Large intestine (tissue), 3 donors: Measurements from ENCODE around the gene HOXB8. TPM values are rescaled to one million over a fixed set of nuclear protein-coding genes. Genes with fewer than 3 reads are reported as not detected.

ENCODE experiments used
- DNase-seq, 2 donors: peaks; one replicate each; pipeline versions ENCODE4 v3.0.0 to v3.0.0-alpha.2; 2013
- H3K27ac ChIP-seq: one replicate; pipeline ENCODE4 v1.5.1; 2013; ENCODE audit warnings: low read length
- H3K27me3 ChIP-seq: 2 replicates; pipeline ENCODE4 v1.6.1; 2013; ENCODE audit warnings: low read length; ENCODE audit not compliant: control insufficient read depth, insufficient read depth
- H3K36me3 ChIP-seq: 2 replicates; pipeline ENCODE4 v1.6.1; 2013; ENCODE audit warnings: low read length; ENCODE audit not compliant: control insufficient read depth, insufficient read depth
- H3K4me1 ChIP-seq: one replicate; pipeline ENCODE4 v1.6.1; 2013; ENCODE audit warnings: low read length; ENCODE audit not compliant: control insufficient read depth, insufficient read depth
- H3K4me3 ChIP-seq: one replicate; pipeline ENCODE4 v1.5.1; 2013; ENCODE audit warnings: low read length
- H3K9me3 ChIP-seq: one replicate; pipeline ENCODE4 v1.6.1; 2013; ENCODE audit warnings: mild to moderate bottlenecking, low read depth, low read length, moderate library complexity; ENCODE audit not compliant: control insufficient read depth
- WGBS: methylation state at CpG from one replicate; pipeline ENCODE4 v1.1.5; 2013; ENCODE audit warnings: low lambda C conversion rate; ENCODE audit not compliant: insufficient coverage; 5-methylcytosine and 5-hydroxymethylcytosine counted together
- polyA plus RNA-seq: library from polyadenylated mRNA; unstranded; fragments of 120-200 nt; gene quantifications from one replicate; pipeline ENCODE4 v1.2.1, GENCODE V29; 2013

The HOXB8 gene
- polyA plus RNA-seq, 1 donor = 1.8 TPM

GRCh38 chr17:48593126-48593829 lies 21.8 kb downstream of the HOXB8 start, which contains the start of gene HOXB5:
Gene HOXB5, minus strand, starts transcription at chr17:48593779. Its CDS starts 97 bp downstream, at chr17:48593682.
- DNase-seq = peak in 1 of 2 donors; percentile 10
- H3K4me3 ChIP-seq = peak within 1 kb of the TSS; percentile 45
- peaks cover 99% of the 10 kb centered on the region for H3K27me3 ChIP-seq
- peaks cover 12% of the 10 kb centered on the region for H3K36me3 ChIP-seq
- peaks cover 27% of the 10 kb centered on the region for H3K4me1 ChIP-seq
- WGBS = no CpG with 5 or more reads among the region's 50 CpGs
- peaks cover 19% of the 10 kb centered on the region for H3K9me3 ChIP-seq
- H3K27ac ChIP-seq = peak within 1 kb of the TSS; percentile 85

- H3K27me3 ChIP-seq = peaks cover 98% of the 10 kb centered on the region
- H3K4me1 ChIP-seq = peaks cover 26% of the 10 kb centered on the region
- H3K27ac ChIP-seq = peak overlapping the region; percentile 85
Observed at GRCh38 chr17:48592577-48592976, 22.5 kb downstream of the HOXB8 start.

DNA sequence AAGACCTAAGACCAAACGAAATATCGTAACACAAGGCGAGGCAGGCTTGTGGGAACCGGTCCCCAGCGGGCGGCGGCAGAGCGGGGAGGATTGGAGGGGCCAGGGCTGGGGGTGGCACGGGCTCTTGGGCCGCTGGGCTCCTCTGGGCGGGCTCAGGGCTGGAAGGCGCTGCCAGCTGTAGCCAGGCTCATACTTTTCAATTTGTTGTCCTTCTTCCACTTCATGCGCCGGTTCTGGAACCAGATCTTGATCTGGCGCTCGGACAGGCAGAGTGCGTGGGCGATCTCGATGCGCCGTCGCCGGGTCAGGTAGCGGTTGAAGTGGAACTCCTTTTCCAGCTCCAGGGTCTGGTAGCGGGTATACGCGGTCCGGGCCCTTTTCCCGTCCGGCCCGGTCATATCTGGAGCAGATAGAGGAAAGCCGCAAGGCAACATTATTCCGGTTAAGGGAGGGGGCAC lies 23.0 kb downstream of the HOXB8 start:
- Histone ChIP-seq H3K36me3 (peaks cover 12% of the 10 kb centered on the region), H3K4me3 (peak overlapping the region; percentile 45), H3K27me3 (peaks cover 98% of the 10 kb centered on the region), H3K4me1 (peaks cover 23% of the 10 kb centered on the region), H3K9me3 (peaks cover 11% of the 10 kb centered on the region), H3K27ac (peak overlapping the region; percentile 85)
- no CpG with 5 or more reads among the region's 33 CpGs for WGBS
- no peak for DNase-seq

More at GRCh38 chr17:48592577-48592976, 22.5 kb downstream of the HOXB8 start:
- no peak for DNase-seq
- H3K4me3 ChIP-seq = peak overlapping the region; percentile 45
- no CpG with 5 or more reads among the region's 14 CpGs for WGBS
- H3K9me3 ChIP-seq = peaks cover 14% of the 10 kb centered on the region
- peaks cover 12% of the 10 kb centered on the region for H3K36me3 ChIP-seq

DNA sequence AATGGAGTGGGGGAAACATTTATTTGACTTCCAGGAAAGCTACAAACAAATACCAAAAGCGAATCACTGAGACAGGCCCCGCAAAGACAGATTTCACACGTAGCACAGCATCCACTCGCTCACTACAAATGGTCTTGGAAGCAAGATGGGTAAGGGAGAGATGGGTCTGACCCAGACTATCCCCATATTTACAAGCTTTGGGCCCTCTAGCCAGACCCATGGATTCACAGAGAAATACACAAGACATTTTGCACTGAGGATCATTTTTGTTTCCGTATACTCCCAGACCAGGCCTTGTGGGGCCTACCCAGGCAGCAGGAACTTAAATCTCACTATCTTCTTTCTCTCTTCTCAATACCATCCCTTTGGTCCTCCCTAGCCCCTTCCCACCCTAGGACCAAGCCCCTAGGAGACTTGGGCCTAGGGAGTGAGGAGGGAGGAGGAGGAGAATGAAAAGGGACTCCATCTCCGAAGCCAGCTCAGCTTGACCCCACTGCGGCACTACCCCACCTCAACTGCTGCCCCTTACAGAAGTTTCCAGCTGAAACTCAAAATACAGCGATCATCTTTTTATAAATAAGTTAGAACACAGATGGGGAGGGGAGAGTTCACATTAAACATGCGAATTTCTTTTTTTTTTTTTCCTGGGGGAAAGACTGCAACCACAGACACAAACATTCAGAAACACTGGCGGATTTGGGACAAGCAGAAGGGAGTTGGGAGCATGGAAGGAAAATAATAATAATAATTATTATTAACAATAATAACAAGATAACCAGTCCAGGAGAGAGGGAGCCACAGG lies 23.6 kb downstream of the HOXB8 start:
- H3K4me3 ChIP-seq = peak overlapping the region; percentile 45
- no peak for DNase-seq
- peaks cover 11% of the 10 kb centered on the region for H3K9me3 ChIP-seq
- H3K36me3 ChIP-seq = peaks cover 12% of the 10 kb centered on the region
- H3K4me1 ChIP-seq = peaks cover 26% of the 10 kb centered on the region
- peaks cover 98% of the 10 kb centered on the region for H3K27me3 ChIP-seq
- peak overlapping the region; percentile 85 for H3K27ac ChIP-seq
- WGBS = 43% methylated on average over 1 of the region's 10 CpGs

- DNase-seq = no peak
- Histone ChIP-seq H3K4me1 (peaks cover 32% of the 10 kb centered on the region), H3K27me3 (peaks cover 98% of the 10 kb centered on the region), H3K4me3 (peak overlapping the region; percentile 34), H3K36me3 (peaks cover 12% of the 10 kb centered on the region), H3K9me3 (peaks cover 12% of the 10 kb centered on the region), H3K27ac (peak overlapping the region; percentile 85)
Observed at GRCh38 chr17:48590607-48591161, 24.4 kb downstream of the HOXB8 start.

- no peak for DNase-seq
- no CpG with 5 or more reads among the region's 23 CpGs for WGBS
- H3K9me3 ChIP-seq = peaks cover 12% of the 10 kb centered on the region
- H3K27ac ChIP-seq = peak within 1 kb of the TSS; percentile 85
- H3K4me1 ChIP-seq = peaks cover 32% of the 10 kb centered on the region
- peaks cover 8% of the 10 kb centered on the region for H3K36me3 ChIP-seq
- peaks cover 98% of the 10 kb centered on the region for H3K27me3 ChIP-seq
- peak within 1 kb of the TSS; percentile 34 for H3K4me3 ChIP-seq
Observed at GRCh38 chr17:48589831-48590606, 25.1 kb downstream of the HOXB8 start, which contains the start of gene HOXB3. Gene HOXB3, minus strand, starts transcription at chr17:48590241. Its CDS starts 37,767 bp downstream, at chr17:48552474.

GRCh38 chr17:48589060-48589830 lies 25.8 kb downstream of the HOXB8 start:
- peaks cover 12% of the 10 kb centered on the region for H3K9me3 ChIP-seq
- H3K36me3 ChIP-seq = peaks cover 7% of the 10 kb centered on the region
- peak overlapping the region; percentile 85 for H3K27ac ChIP-seq
- DNase-seq = no peak
- peak overlapping the region; percentile 34 for H3K4me3 ChIP-seq
- peaks cover 97% of the 10 kb centered on the region for H3K27me3 ChIP-seq
- H3K4me1 ChIP-seq = peaks cover 29% of the 10 kb centered on the region
- WGBS = no CpG with 5 or more reads among the region's 10 CpGs

- WGBS = no CpG with 5 or more reads among the region's 2 CpGs
- Histone ChIP-seq H3K36me3 (peaks cover 7% of the 10 kb centered on the region), H3K4me1 (peaks cover 29% of the 10 kb centered on the region), H3K9me3 (peaks cover 12% of the 10 kb centered on the region), H3K27me3 (peaks cover 97% of the 10 kb centered on the region), H3K27ac (peak overlapping the region; percentile 85), H3K4me3 (peak overlapping the region; percentile 3)
- DNase-seq = no peak
Observed at GRCh38 chr17:48588528-48588927, 26.6 kb downstream of the HOXB8 start.

GRCh38 chr17:48588074-48588415 lies 27.0 kb downstream of the HOXB8 start:
- no CpG with 5 or more reads among the region's 2 CpGs for WGBS
- Histone ChIP-seq H3K4me1 (peaks cover 29% of the 10 kb centered on the region), H3K27ac (peak overlapping the region; percentile 85), H3K27me3 (peaks cover 97% of the 10 kb centered on the region), H3K36me3 (peaks cover 7% of the 10 kb centered on the region), H3K9me3 (peaks cover 10% of the 10 kb centered on the region), H3K4me3 (peak overlapping the region; percentile 3)
- no peak for DNase-seq
